K562 (cell line): ENCODE results near the gene SLC9A3. TPM values are rescaled to one million over a fixed set of nuclear protein-coding genes. Genes with fewer than 3 reads are reported as not detected.

Experiments used
- ATAC-seq: fragments of 200-7000 bp; cut with Tn5 transposase; 3 replicates; pipeline ENCODE4 v1.9.1; 2020; ENCODE audit warnings: moderate library complexity
- BruUV-seq: library from RNA; stranded (reverse); fragments of 400-500 nt; replicated peaks from 2 replicates; lab custom pipeline; 2021; lab: Mats Ljungman, UMichigan
- CTCF ChIA-PET: fragments of 300-600 bp; formaldehyde crosslinking; extraction: SDS; loops from one replicate; lab custom pipeline; 2021; ENCODE audit warnings: low intra/inter-chr PET ratio; lab: Yijun Ruan, JAX
- POLR2A ChIA-PET: fragments of 300-600, 350-650 bp; sonication (Branson Sonifier 250); formaldehyde crosslinking; extraction: SDS; loops from one replicate; lab custom pipeline; 2021; ENCODE audit warnings: antibody characterized with exemption, inconsistent platforms; lab: Yijun Ruan, JAX
- DNase-seq, 4 experiments: peaks; one replicate each; pipeline versions ENCODE4 v3.0.0 to v3.0.0-alpha.2; 2011 to 2018; ENCODE audit warnings: low spot score in 3 of 4, mixed read lengths in 3 of 4; ENCODE audit errors: extremely low read depth in 1 of 4
- FAIRE-seq: peaks from 2 replicates; lab custom pipeline; 2011; peaks lifted over from hg19 to GRCh38; lab: Jason Lieb, UNC
- H2AFZ ChIP-seq: 2 replicates; pipeline ENCODE4 v1.6.0; 2011; ENCODE audit warnings: low read depth, low read length, control low read depth, inconsistent platforms
- H3K27ac ChIP-seq: fragments of 200-600 bp; 3 replicates; pipeline ENCODE4 v1.8.0; 2011; ENCODE audit warnings: low read depth, mild to moderate bottlenecking, control low read depth, inconsistent platforms, low read length, moderate library complexity, mixed read lengths; ENCODE audit errors: extremely low read depth
- H3K27me3 ChIP-seq, 2 experiments: fragments of 300-600 bp in 1 of 2; 2 replicates in 1 of 2; 3 replicates in 1 of 2; pipeline versions ENCODE4 v1.6.0 to v1.8.0; 2011; ENCODE audit warnings: inconsistent platforms in 2 of 2, low read length in 2 of 2, mild to moderate bottlenecking in 1 of 2, mixed read lengths in 1 of 2, moderate library complexity in 1 of 2; ENCODE audit not compliant: control insufficient read depth in 2 of 2, insufficient read depth in 2 of 2
- H3K36me3 ChIP-seq: fragments of 300-600 bp; 3 replicates; pipeline ENCODE4 v1.8.0; 2011; ENCODE audit warnings: mild to moderate bottlenecking, low read length, inconsistent platforms; ENCODE audit not compliant: control insufficient read depth, insufficient read depth
- H3K4me1 ChIP-seq, 2 experiments: fragments of 200-600 bp in 1 of 2; replicated peaks in 1 of 2; 2 replicates in 1 of 2; 3 replicates in 1 of 2; pipeline versions ENCODE4 v1.5.1 to v1.8.0; 2011; ENCODE audit warnings: inconsistent platforms in 2 of 2, low read length in 2 of 2, mild to moderate bottlenecking in 1 of 2, mixed read lengths in 1 of 2, moderate library complexity in 1 of 2; ENCODE audit not compliant: control insufficient read depth in 2 of 2, insufficient read depth in 2 of 2
- H3K4me2 ChIP-seq: 2 replicates; pipeline ENCODE4 v1.6.1; 2011; ENCODE audit warnings: low read length, control low read depth, inconsistent platforms, mixed read lengths; ENCODE audit not compliant: insufficient read depth
- H3K4me3 ChIP-seq: fragments of 200-600 bp; sonication (generic), shearing (Covaris generic); 2 replicates; pipeline ENCODE4 v1.5.1; 2016; ENCODE audit warnings: control low read depth, inconsistent platforms
- H3K79me2 ChIP-seq: fragments of 200-600 bp; 3 replicates; pipeline ENCODE4 v1.8.0; 2011; ENCODE audit warnings: low read length, inconsistent platforms; ENCODE audit not compliant: control insufficient read depth, insufficient read depth
- H3K9ac ChIP-seq, 2 experiments: 2 replicates each; pipeline versions ENCODE4 v1.6.0 to v1.6.1; 2011; ENCODE audit warnings: low read depth in 2 of 2, low read length in 2 of 2, control low read depth in 1 of 2, inconsistent platforms in 1 of 2, mild to moderate bottlenecking in 1 of 2, mixed read lengths in 1 of 2; ENCODE audit not compliant: insufficient read depth in 1 of 2
- H3K9me1 ChIP-seq: one replicate; pipeline ENCODE4 v1.6.0; 2011; ENCODE audit warnings: inconsistent platforms, mild to moderate bottlenecking, low read length, moderate library complexity; ENCODE audit not compliant: control insufficient read depth, insufficient read depth
- H3K9me3 ChIP-seq: replicated peaks from 2 replicates; pipeline ENCODE4 v1.5.1; 2011; ENCODE audit warnings: low read depth, low read length, inconsistent platforms; ENCODE audit not compliant: control insufficient read depth, insufficient read depth
- H4K20me1 ChIP-seq: replicated peaks from 2 replicates; pipeline ENCODE4 v1.6.1; 2011; ENCODE audit warnings: low read length, inconsistent platforms, mixed read lengths; ENCODE audit not compliant: control insufficient read depth, insufficient read depth
- E2F5 ChIP-seq: sonication (generic); formaldehyde crosslinking; IDR thresholded peaks from 2 replicates; pipeline ENCODE4 v1.8.0; 2022; ENCODE audit warnings: mild to moderate bottlenecking, missing genetic modification reagents
- KHSRP ChIP-seq: fragments of 450-650 bp; IDR thresholded peaks from 2 replicates; pipeline ENCODE4 v1.6.1; 2017
- NONO ChIP-seq, 2 experiments: fragments of 200-400 bp in 1 of 2; fragments of 450-650 bp in 1 of 2; formaldehyde crosslinking in 1 of 2; IDR thresholded peaks; 2 replicates each; pipeline ENCODE4 v1.6.1; 2017; ENCODE audit warnings: low read depth in 2 of 2, mild to moderate bottlenecking in 2 of 2, moderate library complexity in 2 of 2, low read length in 1 of 2
- SIN3B ChIP-seq: fragments of 450-650 bp; IDR thresholded peaks from 2 replicates; pipeline ENCODE4 v1.6.1; 2017; ENCODE audit warnings: low read depth, mild to moderate bottlenecking, moderate library complexity
- SP1 ChIP-seq: sonication (generic); formaldehyde crosslinking; IDR thresholded peaks from 2 replicates; pipeline ENCODE4 v1.8.1; 2022; ENCODE audit warnings: mild to moderate bottlenecking, missing genetic modification reagents
- U2AF2 ChIP-seq: fragments of 200-400 bp; formaldehyde crosslinking; optimal IDR thresholded peaks from 2 replicates; pipeline ENCODE3; 2017; ENCODE audit warnings: low read depth, mild to moderate bottlenecking, low read length
- ZBED1 ChIP-seq: IDR thresholded peaks from 2 replicates; pipeline ENCODE4 v1.6.1; 2014
- ZNF134 ChIP-seq: fragments of 250-450 bp; sonication (Bioruptor Pico); conservative IDR thresholded peaks from 2 replicates; pipeline ENCODE4 v1.4.0; 2020
- WGBS: fragments of 100-300 bp; shearing (Covaris generic); methylation state at CpG from one replicate; pipeline ENCODE4 v1.1.6; 2016; ENCODE audit warnings: low coverage, mixed read lengths; ENCODE audit not compliant: insufficient coverage; ENCODE audit errors: missing lambda C conversion rate; 5-methylcytosine and 5-hydroxymethylcytosine counted together
- in situ Hi-C: fragments of 300-500 bp; cut with MboI; formaldehyde crosslinking; loops from 4 replicates; pipeline ENCODE4 v1.15.0; 2018; ENCODE audit warnings: inconsistent platforms, mixed read lengths
- intact Hi-C: fragments of 100-400 bp; cut with micrococcal nuclease; formaldehyde crosslinking; loops from 2 replicates; pipeline ENCODE4 v1.14.2; 2022
- polyA plus RNA-seq, 8 experiments: library from polyadenylated mRNA; depleted of rRNA in 4 of 8; stranded (reverse) in 5 of 8; unstranded in 3 of 8; fragments of >200 nt; fragmentation: Nextera tagmentation in 2 of 8; fragmentation: Illumina TruSeq in 1 of 8; extraction: Ambion mirVana in 2 of 8; extraction: Trizol in 1 of 8; gene quantifications; 2 replicates each; pipeline versions ENCODE4 v1.2.1 to v1.2.3, GENCODE V29; 2011 to 2014; ENCODE audit warnings: inconsistent platforms in 1 of 8, missing spikeins in 1 of 8
- total RNA-seq, 7 experiments: library from RNA; depleted of rRNA in 6 of 7; stranded (reverse); fragments of >200 nt in 6 of 7; fragmentation: Illumina TruSeq in 2 of 7; extraction: Trizol in 2 of 7; gene quantifications; 2 replicates each; pipeline versions ENCODE4 v1.2.1 to v1.2.3, GENCODE V29; 2011 to 2021; ENCODE audit warnings: low replicate concordance in 1 of 7
- TF ChIP-seq, protein P1 (sequence below): fragments of 250-450 bp; sonication (Bioruptor Pico); IDR thresholded peaks from 2 replicates; pipeline ENCODE4 v1.8.0; 2022; ENCODE audit warnings: inconsistent platforms, mild to moderate bottlenecking, moderate library complexity, borderline replicate concordance

The SLC9A3 gene
- total and polyA plus RNA-seq, 9 of the 15 experiments (the other 6 are each of a cell fraction or from before 2014, with no cell fraction given) = 1.5 to 5.8 (median 3.7) TPM; not detected in 2

DNA sequence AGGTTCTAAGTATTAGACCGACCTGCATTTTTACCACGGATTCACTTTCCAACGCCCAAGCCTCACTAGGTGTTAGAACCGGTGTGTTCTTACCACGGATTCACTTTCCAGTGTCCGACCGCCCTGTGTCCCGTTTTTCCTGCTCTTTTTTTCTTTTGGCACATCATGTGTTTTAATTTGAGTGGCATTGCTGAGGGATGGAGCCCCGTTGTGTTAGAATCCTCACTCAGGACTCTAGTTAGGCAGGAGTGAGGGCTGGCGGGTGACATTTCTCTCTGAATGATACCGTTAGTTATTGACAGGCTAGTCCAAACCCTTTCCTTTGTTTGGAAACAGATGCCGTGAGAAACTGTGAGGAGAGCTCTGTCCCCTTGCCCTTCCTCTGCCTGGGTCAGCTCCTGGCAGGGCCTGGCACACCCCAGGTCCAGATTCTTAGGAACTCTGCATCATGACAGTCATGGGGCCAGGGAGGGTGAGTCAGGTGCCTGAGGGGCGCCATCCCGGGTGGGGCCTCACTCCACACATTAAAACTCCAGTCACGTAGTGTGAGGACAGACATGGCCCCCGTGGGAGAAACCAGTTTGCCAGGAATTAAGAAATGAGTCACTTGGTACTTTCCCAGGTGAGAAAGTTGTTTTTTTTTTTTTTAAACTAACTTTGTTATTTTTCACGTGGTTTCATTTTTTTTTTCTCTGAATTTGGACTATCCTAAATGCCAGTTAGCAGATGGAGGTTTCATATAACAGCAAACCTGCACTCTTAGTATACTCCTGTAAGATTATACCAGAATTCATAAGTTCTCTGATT, 65.5 kb downstream of the SLC9A3 start:
- H4K20me1 ChIP-seq = no peaks in the 10 kb centered on the region
- H3K4me1 ChIP-seq = peaks cover 0 to 9% of the 10 kb centered on the region in 2 experiments; a peak in 1 of 5 replicates
- H3K27me3 ChIP-seq = no peaks in the 10 kb centered on the region
- no peaks in the 10 kb centered on the region for H3K9me1 ChIP-seq
- no peak for FAIRE-seq
- H2AFZ ChIP-seq = no peak overlapping the region
- ChIA-PET CTCF (no interaction called here), POLR2A (interaction anchor here (0.6 kb wide), 1 partner anchor 503 kb away, joined by 3 read pairs; no protein-coding TSS in a partner anchor)
- in situ Hi-C loops = no loop called here
- no peak overlapping the region for H3K27ac ChIP-seq
- BruUV-seq = no TSS peak
- no peak overlapping the region for H3K9ac ChIP-seq
- H3K36me3 ChIP-seq = peaks cover 88% of the 10 kb centered on the region; the same call in 2 of the 3 replicates
- H3K9me3 ChIP-seq = no peaks in the 10 kb centered on the region
- no peak overlapping the region for H3K4me2 ChIP-seq
- no peak overlapping the region for H3K4me3 ChIP-seq
- H3K79me2 ChIP-seq = peaks cover 4% of the 10 kb centered on the region; the same call in 1 of the 3 replicates
- DNase-seq = no peak
- intact Hi-C loops = no loop called here
- TF ChIP-seq KHSRP = no peak
- WGBS = 76% methylated on average over 17 of the region's 17 CpGs
- no peak for ATAC-seq

DNA sequence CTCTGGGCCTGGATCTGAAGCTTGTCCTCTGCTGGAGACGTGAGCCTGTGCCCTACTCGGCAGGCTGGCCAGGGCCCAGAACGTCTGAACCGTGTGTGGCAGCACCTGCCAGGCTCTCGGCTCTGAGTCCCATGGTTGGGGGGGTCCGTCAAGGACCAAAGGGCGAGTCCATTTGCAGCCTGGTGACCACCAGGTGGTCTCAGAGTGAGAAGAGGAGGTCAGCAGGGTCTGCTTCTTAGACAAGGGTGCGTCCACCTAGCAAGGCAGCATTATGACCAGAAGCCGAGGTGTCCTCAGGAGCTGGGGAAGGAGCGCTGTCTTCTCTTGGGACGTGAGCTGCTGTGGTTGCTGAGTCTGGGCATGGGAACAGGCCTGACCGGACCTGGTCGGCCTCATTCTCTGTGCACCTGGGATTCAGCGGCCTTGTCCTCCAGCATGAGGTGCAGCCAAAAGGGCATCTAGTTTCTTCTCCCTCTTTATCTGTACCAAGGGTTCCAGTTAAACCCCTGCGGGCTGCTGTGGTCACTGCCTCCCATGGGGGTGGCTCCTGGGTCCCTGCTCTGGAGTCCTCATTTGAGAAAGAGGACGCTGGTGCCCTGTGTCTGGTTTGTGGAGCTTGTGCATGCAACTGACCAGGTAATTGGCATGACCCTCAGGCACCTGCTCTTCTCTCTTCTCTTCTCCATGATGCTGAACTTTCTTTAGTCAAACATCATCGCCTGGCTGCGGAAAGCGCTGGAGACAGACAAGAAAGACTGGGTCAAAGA, 66.9 kb downstream of the SLC9A3 start:
- in situ Hi-C loops = no loop called here
- no peak for ATAC-seq
- H3K4me3 ChIP-seq = no peak overlapping the region
- ChIA-PET POLR2A (interaction anchor here (0.8 to 1.0 kb wide), 3 partner anchors 11 to 21 kb away, joined by 3 to 5 read pairs (median 3); no protein-coding TSS in a partner anchor), CTCF (no interaction called here)
- H4K20me1 ChIP-seq = no peaks in the 10 kb centered on the region
- 91% methylated on average over 19 of the region's 19 CpGs for WGBS
- H3K27me3 ChIP-seq = no peaks in the 10 kb centered on the region
- BruUV-seq = no TSS peak
- intact Hi-C loops = no loop called here
- peaks cover 4% of the 10 kb centered on the region; the same call in 1 of the 3 replicates for H3K79me2 ChIP-seq
- no peak for FAIRE-seq
- TF ChIP-seq E2F5 (CRISPR knock-in tag) = no peak
- TF ChIP-seq U2AF2 = no peak
- TF ChIP-seq ZBED1 = no peak
- TF ChIP-seq SIN3B = no peak
- TF ChIP-seq ZNF134 (CRISPR knock-in tag) = no peak
- TF ChIP-seq NONO (IDR thresholded peaks at IDR 0.05; ENCODE audit: low read depth in 2 of 2, low read length in 1 of 2) = no peak
- TF ChIP-seq SP1 (CRISPR knock-in tag) = no peak
- TF ChIP-seq, protein P1, sequence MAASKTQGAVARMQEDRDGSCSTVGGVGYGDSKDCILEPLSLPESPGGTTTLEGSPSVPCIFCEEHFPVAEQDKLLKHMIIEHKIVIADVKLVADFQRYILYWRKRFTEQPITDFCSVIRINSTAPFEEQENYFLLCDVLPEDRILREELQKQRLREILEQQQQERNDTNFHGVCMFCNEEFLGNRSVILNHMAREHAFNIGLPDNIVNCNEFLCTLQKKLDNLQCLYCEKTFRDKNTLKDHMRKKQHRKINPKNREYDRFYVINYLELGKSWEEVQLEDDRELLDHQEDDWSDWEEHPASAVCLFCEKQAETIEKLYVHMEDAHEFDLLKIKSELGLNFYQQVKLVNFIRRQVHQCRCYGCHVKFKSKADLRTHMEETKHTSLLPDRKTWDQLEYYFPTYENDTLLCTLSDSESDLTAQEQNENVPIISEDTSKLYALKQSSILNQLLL (CRISPR knock-in tag) = no peak
- H3K4me1 ChIP-seq = peaks cover 0 to 9% of the 10 kb centered on the region in 2 experiments; a peak in 1 of 5 replicates
- no peak overlapping the region for H3K4me2 ChIP-seq
- peak overlapping the region in 1 of 2 experiments; percentile 23; a peak in 1 of 4 replicates for H3K9ac ChIP-seq
- H2AFZ ChIP-seq = no peak overlapping the region
- peaks cover 89% of the 10 kb centered on the region; the same call in 2 of the 3 replicates for H3K36me3 ChIP-seq
- H3K9me3 ChIP-seq = no peaks in the 10 kb centered on the region; the same call in none of the 2 replicates
- DNase-seq = no peak
- H3K27ac ChIP-seq = no peak overlapping the region
- H3K9me1 ChIP-seq = no peaks in the 10 kb centered on the region
